ENCODE data around the gene ADGRG6. TPM values are rescaled to one million over a fixed set of nuclear protein-coding genes. Genes with fewer than 3 reads are reported as not detected.

Gene ADGRG6
- total RNA-seq, 1 donor from 2014 or later, result 7.7 TPM

DNA sequence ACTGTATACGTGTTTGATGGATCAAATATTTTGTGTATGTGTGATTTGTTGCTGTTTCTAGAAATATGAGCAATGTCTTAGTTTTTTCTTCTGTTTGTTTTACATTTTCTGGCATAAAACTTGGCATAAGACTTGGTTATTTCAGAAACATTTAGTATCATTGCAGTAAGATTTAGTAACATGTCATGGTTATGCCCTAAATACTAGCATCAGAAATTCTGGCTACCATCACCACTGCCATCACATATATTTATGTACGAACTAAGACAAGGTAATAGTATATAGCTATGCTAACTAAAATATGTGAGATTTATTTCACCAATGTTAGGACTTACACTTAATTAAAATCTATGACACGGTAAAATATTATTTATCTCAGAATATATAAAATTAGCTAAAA lies 10.3 kb upstream of the ADGRG6 start:
- Histone ChIP-seq H3K27ac (no peak overlapping the region), H3K36me3 (no peaks in the 10 kb centered on the region), H3K9me3 (no peaks in the 10 kb centered on the region), H3K27me3 (no peaks in the 10 kb centered on the region), H3K4me3 (no peak overlapping the region), H3K4me1 (no peaks in the 10 kb centered on the region)
- TF ChIP-seq, protein P1, sequence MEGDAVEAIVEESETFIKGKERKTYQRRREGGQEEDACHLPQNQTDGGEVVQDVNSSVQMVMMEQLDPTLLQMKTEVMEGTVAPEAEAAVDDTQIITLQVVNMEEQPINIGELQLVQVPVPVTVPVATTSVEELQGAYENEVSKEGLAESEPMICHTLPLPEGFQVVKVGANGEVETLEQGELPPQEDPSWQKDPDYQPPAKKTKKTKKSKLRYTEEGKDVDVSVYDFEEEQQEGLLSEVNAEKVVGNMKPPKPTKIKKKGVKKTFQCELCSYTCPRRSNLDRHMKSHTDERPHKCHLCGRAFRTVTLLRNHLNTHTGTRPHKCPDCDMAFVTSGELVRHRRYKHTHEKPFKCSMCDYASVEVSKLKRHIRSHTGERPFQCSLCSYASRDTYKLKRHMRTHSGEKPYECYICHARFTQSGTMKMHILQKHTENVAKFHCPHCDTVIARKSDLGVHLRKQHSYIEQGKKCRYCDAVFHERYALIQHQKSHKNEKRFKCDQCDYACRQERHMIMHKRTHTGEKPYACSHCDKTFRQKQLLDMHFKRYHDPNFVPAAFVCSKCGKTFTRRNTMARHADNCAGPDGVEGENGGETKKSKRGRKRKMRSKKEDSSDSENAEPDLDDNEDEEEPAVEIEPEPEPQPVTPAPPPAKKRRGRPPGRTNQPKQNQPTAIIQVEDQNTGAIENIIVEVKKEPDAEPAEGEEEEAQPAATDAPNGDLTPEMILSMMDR (IDR thresholded peaks at IDR 0.05), result no peak
- intact Hi-C loops (cut with DNase I), result no loop called here
- DNase-seq (ENCODE audit: low spot score in 2 of 2), result no peak

DNA sequence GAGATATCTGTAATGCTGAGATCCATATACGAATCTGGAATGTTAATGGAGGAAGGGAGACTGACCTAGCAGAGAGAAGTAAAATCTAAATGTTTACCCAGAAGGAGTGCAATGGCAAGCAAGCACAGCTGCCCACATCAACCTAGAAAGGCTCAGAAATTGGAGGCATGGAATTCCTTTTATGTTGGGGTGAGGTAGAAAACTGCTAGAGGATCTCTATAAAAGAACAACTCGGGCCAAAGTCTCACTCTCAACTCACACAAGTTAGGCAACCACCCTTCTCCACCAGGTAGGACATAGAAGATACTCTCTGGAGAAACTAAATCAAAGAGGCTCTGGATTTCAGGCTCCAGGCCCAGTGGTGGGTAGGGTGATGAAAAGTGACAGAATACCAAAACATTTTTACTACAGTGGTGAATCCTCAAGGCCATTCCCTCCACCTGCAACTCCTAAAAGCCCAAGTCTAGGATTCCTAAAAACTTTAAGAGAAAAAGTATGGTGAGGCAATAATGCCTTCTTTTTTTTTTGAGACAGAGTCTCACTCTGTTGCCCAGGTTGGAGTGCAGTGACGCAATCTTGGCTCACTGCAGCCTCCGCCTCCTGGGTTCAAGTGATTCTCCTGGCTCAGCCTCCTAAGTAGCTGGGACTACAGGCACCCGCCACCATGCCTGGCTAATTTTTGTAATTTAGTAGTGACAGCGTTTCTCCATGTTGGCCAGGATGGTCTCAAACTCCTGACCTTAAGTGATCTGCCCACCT lies 9.5 kb upstream of the ADGRG6 start:
- Histone ChIP-seq H3K9me3 (no peaks in the 10 kb centered on the region), H3K4me1 (no peaks in the 10 kb centered on the region), H3K27me3 (no peaks in the 10 kb centered on the region), H3K4me3 (no peak overlapping the region), H3K27ac (no peak overlapping the region), H3K36me3 (no peaks in the 10 kb centered on the region)
- intact Hi-C loops (cut with DNase I), result no loop called here
- TF ChIP-seq, protein P1 (IDR thresholded peaks at IDR 0.05), result no peak
- DNase-seq (ENCODE audit: low spot score in 2 of 2), result no peak

DNA sequence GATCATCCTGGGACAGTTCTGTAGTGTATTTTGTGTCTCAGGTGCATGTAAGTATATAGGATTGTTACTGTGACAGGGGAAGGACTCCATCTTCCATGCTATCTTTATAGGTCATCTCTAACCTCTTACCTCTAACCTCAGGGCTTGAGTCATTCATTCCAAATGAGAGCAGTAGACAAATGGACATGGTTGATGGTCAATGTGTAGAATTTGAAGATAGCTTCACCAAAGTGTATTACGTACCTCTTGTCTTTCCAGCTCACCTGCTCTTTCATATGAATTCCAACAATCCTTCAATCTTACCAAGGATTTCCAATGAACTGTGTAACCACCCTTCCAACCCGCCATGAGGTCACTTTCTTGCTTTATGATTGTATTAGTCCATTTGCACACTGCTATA lies 8.7 kb upstream of the ADGRG6 start:
- H3K27ac ChIP-seq, result no peak overlapping the region
- H3K4me1 ChIP-seq, result no peaks in the 10 kb centered on the region
- no peak overlapping the region for H3K4me3 ChIP-seq
- H3K9me3 ChIP-seq, result no peaks in the 10 kb centered on the region
- no peak for DNase-seq (ENCODE audit: low spot score in 2 of 2)
- H3K27me3 ChIP-seq, result no peaks in the 10 kb centered on the region
- intact Hi-C loops (cut with DNase I), result no loop called here
- TF ChIP-seq, protein P1 (IDR thresholded peaks at IDR 0.05), result no peak
- H3K36me3 ChIP-seq, result no peaks in the 10 kb centered on the region

DNA sequence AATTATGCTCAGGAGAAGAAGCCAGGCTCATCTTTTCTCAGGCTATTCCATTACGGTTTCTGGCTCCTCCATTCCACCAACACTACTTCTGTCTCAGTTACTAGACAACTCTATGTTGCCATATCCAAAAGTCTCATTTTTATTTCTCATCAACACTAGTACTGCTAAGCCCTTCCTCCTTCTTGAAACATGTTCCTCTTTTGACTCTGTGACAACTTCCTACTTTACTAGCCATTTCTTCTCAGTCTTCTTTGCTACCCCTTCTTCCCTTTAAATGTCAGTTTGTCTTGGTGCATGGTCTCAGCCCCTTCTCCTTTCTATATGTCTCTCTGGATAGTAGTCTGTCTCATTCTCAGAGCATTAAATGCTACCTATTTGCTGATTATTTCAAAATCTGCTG lies 7.1 kb upstream of the ADGRG6 start:
- H3K9me3 ChIP-seq, result no peaks in the 10 kb centered on the region
- intact Hi-C loops (cut with DNase I), result no loop called here

DNA sequence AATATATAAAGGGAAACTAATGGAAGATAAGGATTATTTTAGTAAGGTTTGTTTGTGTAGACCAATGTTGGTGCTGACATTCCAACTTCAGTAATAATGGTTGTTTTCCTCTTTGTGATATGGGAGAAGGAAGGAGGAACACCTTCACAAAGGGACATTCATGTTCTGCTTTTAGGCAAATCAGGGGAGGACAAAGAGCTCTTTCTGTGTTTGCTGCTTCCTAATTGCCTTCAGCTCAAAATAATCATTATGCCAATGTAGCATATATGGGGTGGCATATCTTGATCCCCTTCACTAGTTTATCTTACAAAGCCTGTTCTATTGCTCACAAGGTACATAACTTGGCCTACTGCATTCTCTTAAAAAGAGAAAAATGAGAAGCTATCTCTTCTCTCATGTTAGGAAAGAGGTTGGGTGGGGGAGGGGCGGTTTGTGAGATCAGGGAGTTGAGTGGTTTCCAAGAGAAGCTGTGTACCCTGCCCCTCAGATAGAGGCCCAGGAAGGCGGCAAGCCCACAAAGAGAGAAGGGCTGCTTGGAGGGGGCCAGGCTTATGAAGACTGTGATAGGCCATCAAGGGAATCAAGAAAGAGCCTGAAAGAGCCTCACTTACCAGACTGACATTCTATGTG lies 4.7 kb upstream of the ADGRG6 start:
- DNase-seq (ENCODE audit: low spot score in 2 of 2), result no peak
- H3K9me3 ChIP-seq, result no peaks in the 10 kb centered on the region
- TF ChIP-seq, protein P1 (IDR thresholded peaks at IDR 0.05), result no peak
- no peaks in the 10 kb centered on the region for H3K27me3 ChIP-seq
- peaks cover 0 to 4% of the 10 kb centered on the region in 2 donors for H3K4me1 ChIP-seq
- no peak overlapping the region for H3K4me3 ChIP-seq
- intact Hi-C loops (cut with DNase I), result no loop called here
- no peak overlapping the region for H3K27ac ChIP-seq
- no peaks in the 10 kb centered on the region for H3K36me3 ChIP-seq

More for the DNA sequence above, 7.1 kb upstream of the ADGRG6 start:
- Histone ChIP-seq H3K27ac (no peak overlapping the region), H3K4me1 (no peaks in the 10 kb centered on the region), H3K4me3 (no peak overlapping the region), H3K36me3 (no peaks in the 10 kb centered on the region), H3K27me3 (no peaks in the 10 kb centered on the region)
- TF ChIP-seq, protein P1 (IDR thresholded peaks at IDR 0.05), result no peak
- DNase-seq (ENCODE audit: low spot score in 2 of 2), result no peak

Data from ascending aorta (tissue), 2 donors.